ENCODE results near the gene SERPINA4. TPM values are rescaled to one million over a fixed set of nuclear protein-coding genes. Genes with fewer than 3 reads are reported as not detected.
A peak's percentile ranks its signal among the peaks of the same experiment; 100 is the strongest.

SERPINA4 gene
- total and polyA plus RNA-seq, 2 donors (not counting 3 experiments of a cell fraction or from before 2014, with no cell fraction given) = not detected

GRCh38 chr14:94600148-94600545, 38.9 kb downstream of the SERPINA4 start:
- no peak for DNase-seq (ENCODE audit: low read depth, low spot score)
- dilution Hi-C loops (cut with MboI; ENCODE audit: extremely low pct_ligation_motif_present, low sequenced_read_pairs) (no loop called here), intact Hi-C loops (cut with micrococcal nuclease) (loop anchor here (1.0 to 5.0 kb wide), 3 partner anchors 57 to 932 kb away; no protein-coding TSS in a partner anchor)
- BruUV-seq (replicated peaks) = no TSS peak
- FAIRE-seq = no peak
- Histone ChIP-seq H3K36me3 (ENCODE audit: control insufficient read depth in 2 of 2, extremely low read depth in 1 of 2, insufficient read depth in 2 of 2, low read length in 2 of 2) (no peaks in the 10 kb centered on the region), H3K27me3 (ENCODE audit: control insufficient read depth in 2 of 2, insufficient read depth in 2 of 2, low read length in 2 of 2) (no peaks in the 10 kb centered on the region), H3K79me2 (ENCODE audit: control insufficient read depth, insufficient read depth, low read length) (no peaks in the 10 kb centered on the region), H4K20me1 (replicated peaks; ENCODE audit: control insufficient read depth, extremely low read depth, insufficient read depth, low read length) (no peaks in the 10 kb centered on the region), H3K4me1 (ENCODE audit: control insufficient read depth, extremely low read depth, insufficient read depth, low read length) (peaks cover 36% of the 10 kb centered on the region), H3K27ac (ENCODE audit: insufficient read depth, low read depth, low read length) (peak overlapping the region; percentile 78), H3K9me3 (replicated peaks; ENCODE audit: control insufficient read depth, insufficient read depth, low read length) (no peaks in the 10 kb centered on the region), H2AFZ (ENCODE audit: low read depth, low read length) (no peak overlapping the region), H3K9me1 (replicated peaks; ENCODE audit: control insufficient read depth, extremely low read depth, insufficient read depth, low read length) (no peaks in the 10 kb centered on the region), H3K4me2 (ENCODE audit: insufficient read depth, low read length) (no peak overlapping the region), H3K9ac (replicated peaks; ENCODE audit: extremely low read depth, insufficient read depth, low read length) (no peak overlapping the region), H3K4me3 (replicated peaks in 1 of 3; ENCODE audit: insufficient read depth in 1 of 3, low read depth in 1 of 3, low read length in 3 of 3) (no peak overlapping the region)
- TF ChIP-seq CTCF (IDR thresholded peaks at IDR 0.05; ENCODE audit: extremely low read depth in 1 of 2, insufficient read depth in 1 of 2, low read depth in 1 of 2, low read length in 2 of 2) (no peak), GATA2 (IDR thresholded peaks at IDR 0.05; ENCODE audit: insufficient read depth, insufficient read length, low read depth, low read length) (no peak), MAX (IDR thresholded peaks at IDR 0.05; ENCODE audit: insufficient read depth, insufficient read length) (no peak), POLR2AphosphoS5 (IDR thresholded peaks at IDR 0.05; ENCODE audit: insufficient read depth, low read depth, low read length) (no peak), POLR2A (IDR thresholded peaks at IDR 0.05; ENCODE audit: low read depth, low read length) (no peak), MYC (IDR thresholded peaks at IDR 0.05; ENCODE audit: low read depth, low read length) (no peak), EZH2 (IDR thresholded peaks at IDR 0.05; ENCODE audit: borderline replicate concordance, low read depth, low read length, severe bottlenecking) (no peak)
- POLR2A ChIA-PET = no interaction called here
- CTCF ChIA-PET = interaction anchor here (0.5 kb wide), 1 partner anchor 826 kb away, joined by 3 read pairs; no protein-coding TSS in a partner anchor

All from endothelial cell of umbilical vein (primary cell).